KMS-11 (cell line): ENCODE data around the gene SLC2A8.

Source experiments
- H2AFZ ChIP-seq: fragments of 200-600 bp; sonication (generic); 2 replicates; pipeline ENCODE4 v1.6.1; 2016; ENCODE audit warnings: antibody characterized with exemption, mixed run types, low read depth
- H3K27ac ChIP-seq: fragments of 200-600 bp; sonication (generic); 2 replicates; pipeline ENCODE4 v1.6.1; 2016; ENCODE audit warnings: mild to moderate bottlenecking, mixed run types
- H3K27me3 ChIP-seq: fragments of 200-600 bp; sonication (generic); 2 replicates; pipeline ENCODE4 v1.6.1; 2017; ENCODE audit warnings: mild to moderate bottlenecking, low read depth, mixed run types, moderate library complexity; ENCODE audit not compliant: insufficient read depth
- H3K36me3 ChIP-seq: fragments of 200-600 bp; sonication (generic); 2 replicates; pipeline ENCODE4 v1.6.1; 2017; ENCODE audit warnings: mild to moderate bottlenecking, mixed run types; ENCODE audit not compliant: insufficient read depth
- H3K4me1 ChIP-seq: fragments of 200-600 bp; sonication (generic); 2 replicates; pipeline ENCODE4 v1.6.1; 2016; ENCODE audit warnings: mild to moderate bottlenecking, low read depth, mixed run types; ENCODE audit not compliant: poor library complexity, severe bottlenecking
- H3K4me2 ChIP-seq: fragments of 200-600 bp; sonication (generic); 2 replicates; pipeline ENCODE4 v1.7.0; 2016; ENCODE audit warnings: mild to moderate bottlenecking, mixed run types
- H3K4me3 ChIP-seq: fragments of 200-600 bp; sonication (generic); IDR thresholded peaks from 2 replicates; pipeline ENCODE4 v1.6.1; 2017; ENCODE audit warnings: low read depth, low read length, mixed read lengths; ENCODE audit not compliant: insufficient read depth
- H3K79me2 ChIP-seq: fragments of 200-600 bp; sonication (generic); 2 replicates; pipeline ENCODE4 v1.6.1; 2016; ENCODE audit warnings: low read depth, mixed run types; ENCODE audit not compliant: insufficient read depth
- H3K9ac ChIP-seq: fragments of 200-600 bp; sonication (generic); 2 replicates; pipeline ENCODE4 v1.6.1; 2016; ENCODE audit warnings: mild to moderate bottlenecking, mixed run types
- H4K20me1 ChIP-seq: fragments of 200-600 bp; sonication (generic); 2 replicates; pipeline ENCODE4 v1.6.1; 2016; ENCODE audit warnings: mild to moderate bottlenecking, mixed run types; ENCODE audit not compliant: insufficient read depth
- CTCF ChIP-seq: fragments of 200-600 bp; sonication (generic); conservative IDR thresholded peaks from 2 replicates; pipeline ENCODE4 v1.6.1; 2017; ENCODE audit warnings: low read depth, mild to moderate bottlenecking, antibody characterized with exemption, low read length, moderate library complexity, mixed read lengths

SLC2A8 gene

GRCh38 chr9:127424676-127424999 is 27.7 kb downstream of the SLC2A8 start:
- peaks cover 35% of the 10 kb centered on the region for H3K79me2 ChIP-seq
- H3K27ac ChIP-seq = peak overlapping the region; percentile 41
- no peaks in the 10 kb centered on the region for H4K20me1 ChIP-seq
- H3K27me3 ChIP-seq = no peaks in the 10 kb centered on the region
- H3K4me2 ChIP-seq = peak overlapping the region; percentile 76
- H3K4me3 ChIP-seq = peak overlapping the region; percentile 73
- H3K4me1 ChIP-seq = peaks cover 36% of the 10 kb centered on the region
- no peak for TF ChIP-seq CTCF
- peak overlapping the region; percentile 75 for H3K9ac ChIP-seq
- H2AFZ ChIP-seq = peak overlapping the region; percentile 85
- no peaks in the 10 kb centered on the region for H3K36me3 ChIP-seq

- peak overlapping the region; percentile 55 for H3K4me2 ChIP-seq
- no peak overlapping the region for H3K27ac ChIP-seq
- no peak overlapping the region for H2AFZ ChIP-seq
- H3K4me3 ChIP-seq = no peak overlapping the region
- H3K27me3 ChIP-seq = no peaks in the 10 kb centered on the region
- H3K79me2 ChIP-seq = peaks cover 35% of the 10 kb centered on the region
- TF ChIP-seq CTCF = no peak
- H4K20me1 ChIP-seq = no peaks in the 10 kb centered on the region
- peaks cover 36% of the 10 kb centered on the region for H3K4me1 ChIP-seq
- H3K36me3 ChIP-seq = no peaks in the 10 kb centered on the region
- no peak overlapping the region for H3K9ac ChIP-seq
Observed at GRCh38 chr9:127426756-127427155, 29.8 kb downstream of the SLC2A8 start.

GRCh38 chr9:127428348-127428747 is 31.4 kb downstream of the SLC2A8 start:
- no peaks in the 10 kb centered on the region for H4K20me1 ChIP-seq
- H3K9ac ChIP-seq = no peak overlapping the region
- no peak overlapping the region for H3K4me2 ChIP-seq
- no peak overlapping the region for H2AFZ ChIP-seq
- peaks cover 28% of the 10 kb centered on the region for H3K4me1 ChIP-seq
- peaks cover 35% of the 10 kb centered on the region for H3K79me2 ChIP-seq
- H3K4me3 ChIP-seq = no peak overlapping the region
- no peak overlapping the region for H3K27ac ChIP-seq
- H3K27me3 ChIP-seq = no peaks in the 10 kb centered on the region
- H3K36me3 ChIP-seq = no peaks in the 10 kb centered on the region
- TF ChIP-seq CTCF = no peak

GRCh38 chr9:127430415-127430814 is 33.4 kb downstream of the SLC2A8 start:
- Histone ChIP-seq H3K36me3 (no peaks in the 10 kb centered on the region), H3K27me3 (no peaks in the 10 kb centered on the region), H3K79me2 (peaks cover 25% of the 10 kb centered on the region), H3K4me3 (no peak overlapping the region), H4K20me1 (no peaks in the 10 kb centered on the region), H3K27ac (no peak overlapping the region), H3K4me1 (peaks cover 22% of the 10 kb centered on the region), H3K4me2 (no peak overlapping the region), H3K9ac (no peak overlapping the region), H2AFZ (no peak overlapping the region)
- TF ChIP-seq CTCF = no peak
